DMS114 treated with DMSO at 0.1 percent for 48 hours (cell line): ENCODE results near the gene TMEM53.

Source experiments
- DNase-seq: peaks from one replicate; lab custom pipeline; 2025; ENCODE audit not compliant: unreplicated experiment; lab: John Stamatoyannopoulos, UW

TMEM53 gene

GRCh38 chr1:44648529-44649250, 25.6 kb downstream of the TMEM53 start:
- no peak for DNase-seq

DNA sequence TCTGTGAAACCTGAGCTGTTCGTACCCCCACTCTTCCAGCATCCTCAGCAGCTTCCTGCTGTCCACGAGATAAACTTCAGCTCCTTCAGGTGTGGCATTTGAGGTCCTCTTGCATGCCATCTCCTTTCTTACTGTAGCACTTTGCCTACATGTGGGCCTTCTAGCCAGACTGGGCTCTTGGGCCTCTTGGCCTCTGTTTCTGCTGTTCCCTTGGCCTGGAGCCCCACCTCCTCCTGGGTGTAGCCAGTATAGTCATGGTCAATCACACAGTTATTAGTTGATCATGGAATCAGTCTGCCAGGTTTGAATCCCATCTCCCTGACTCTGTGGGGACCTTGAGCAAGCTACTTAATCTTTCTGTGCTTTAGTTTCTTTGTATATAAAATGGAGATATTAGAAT, 26.4 kb downstream of the TMEM53 start:
- no peak for DNase-seq

- DNase-seq = no peak
Observed at GRCh38 chr1:44646261-44647110, 27.8 kb downstream of the TMEM53 start.

DNA sequence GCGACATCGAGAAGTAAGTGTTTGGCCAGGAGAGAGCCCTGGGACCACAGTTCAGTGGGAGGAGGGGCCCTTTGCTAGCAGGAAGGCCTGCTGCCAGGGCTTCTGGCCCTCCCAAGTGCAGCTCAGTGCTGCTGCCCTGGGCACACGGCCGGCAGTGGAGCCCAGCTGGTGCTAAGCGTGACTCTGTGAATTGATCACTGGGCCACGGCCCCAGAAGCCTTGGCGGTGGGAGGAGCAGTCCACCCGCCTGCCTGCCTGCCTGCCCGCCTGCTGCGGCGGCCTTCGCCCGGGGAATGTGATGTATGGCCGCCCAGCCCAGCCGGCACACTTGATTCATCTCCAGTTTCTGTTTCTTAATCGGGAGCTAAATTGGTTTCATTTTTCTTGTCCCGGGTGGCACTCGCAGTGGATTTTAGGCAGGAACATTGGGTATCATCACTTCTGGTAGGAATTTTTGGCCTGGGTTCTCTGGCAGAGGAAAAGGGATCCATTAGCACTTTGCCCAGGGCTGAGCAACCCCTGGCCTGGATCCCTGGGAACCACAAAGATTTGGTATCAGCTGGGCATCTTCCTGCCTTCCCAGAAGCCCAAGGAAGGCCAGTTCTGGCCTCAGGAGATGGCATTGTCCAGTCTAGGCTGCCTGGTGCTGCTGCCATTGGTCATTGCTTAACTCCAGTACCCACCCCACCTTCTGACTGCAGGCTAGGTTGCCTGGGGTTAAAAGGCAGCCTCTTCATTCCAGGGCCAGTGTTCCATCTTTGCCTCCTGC, 28.6 kb downstream of the TMEM53 start:
- DNase-seq = no peak

DNA sequence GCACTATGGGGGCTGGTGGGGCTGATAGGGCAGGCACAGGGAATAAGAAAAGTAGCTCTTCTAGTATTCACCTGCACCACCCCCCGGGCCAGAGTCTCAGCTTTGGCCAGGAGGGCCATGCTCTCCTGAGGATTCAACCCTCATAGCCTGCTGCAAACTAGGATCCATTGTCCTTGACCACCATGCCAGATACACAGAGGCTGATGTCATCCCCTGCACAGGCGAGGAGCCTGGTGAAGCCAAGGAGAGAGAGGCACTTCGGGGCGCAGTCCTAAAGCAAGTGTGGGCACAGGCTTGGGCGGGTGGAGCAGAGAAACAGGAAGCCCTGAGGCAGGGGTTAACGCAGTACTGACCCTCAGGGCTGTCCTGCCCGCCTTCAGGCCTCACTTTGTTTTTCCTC, 29.5 kb downstream of the TMEM53 start:
- no peak for DNase-seq

DNA sequence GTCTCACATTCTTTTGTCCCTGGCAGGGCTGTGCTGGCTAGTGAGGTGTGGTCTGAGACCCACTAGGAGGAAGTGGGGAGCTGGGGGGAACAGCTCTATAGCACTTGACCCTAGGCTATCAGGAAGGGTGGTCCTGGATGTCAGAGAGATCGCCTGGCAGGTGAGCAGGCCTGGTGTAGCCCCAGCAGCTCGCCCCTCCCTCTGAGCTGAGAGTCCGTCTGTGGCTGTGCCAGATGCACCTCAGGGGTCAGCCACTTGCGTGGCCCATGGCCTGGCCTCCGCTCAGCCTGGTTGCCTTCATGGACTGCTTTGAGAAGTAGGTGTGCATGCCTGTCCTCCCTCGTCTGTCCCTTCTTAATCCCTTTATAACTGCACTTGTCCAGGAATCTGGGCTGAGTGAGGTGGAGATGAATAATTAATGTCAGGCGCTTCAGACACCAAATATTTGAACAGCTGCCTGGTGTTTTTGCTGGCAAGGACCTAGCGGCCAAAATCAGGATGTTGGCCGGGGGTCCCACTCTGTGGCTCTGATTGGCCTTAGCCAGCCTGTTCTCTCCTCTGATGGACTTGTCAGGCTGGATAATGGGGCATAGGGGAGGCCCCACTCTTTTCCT, 30.5 kb downstream of the TMEM53 start:
- no peak for DNase-seq

DNA sequence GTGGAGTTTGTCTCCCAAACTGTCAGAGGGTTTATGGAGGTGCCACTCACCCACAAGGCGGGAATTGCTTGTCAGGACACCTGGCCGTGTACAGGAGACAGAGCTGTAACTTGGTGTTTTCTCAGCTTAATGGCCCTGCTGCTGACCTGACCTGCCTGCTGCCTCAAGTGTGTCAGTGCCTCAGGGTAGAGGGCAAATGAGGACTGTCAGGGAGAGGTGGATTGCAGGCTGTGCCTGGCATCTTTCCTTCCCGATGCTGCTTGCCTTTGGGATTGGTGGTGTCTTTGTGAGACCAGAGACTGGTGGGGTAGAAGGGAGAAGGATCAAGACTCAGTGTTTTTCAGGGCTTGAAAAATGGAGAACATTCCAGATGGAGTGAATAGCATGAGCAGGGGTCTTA, 31.4 kb downstream of the TMEM53 start:
- no peak for DNase-seq

DNA sequence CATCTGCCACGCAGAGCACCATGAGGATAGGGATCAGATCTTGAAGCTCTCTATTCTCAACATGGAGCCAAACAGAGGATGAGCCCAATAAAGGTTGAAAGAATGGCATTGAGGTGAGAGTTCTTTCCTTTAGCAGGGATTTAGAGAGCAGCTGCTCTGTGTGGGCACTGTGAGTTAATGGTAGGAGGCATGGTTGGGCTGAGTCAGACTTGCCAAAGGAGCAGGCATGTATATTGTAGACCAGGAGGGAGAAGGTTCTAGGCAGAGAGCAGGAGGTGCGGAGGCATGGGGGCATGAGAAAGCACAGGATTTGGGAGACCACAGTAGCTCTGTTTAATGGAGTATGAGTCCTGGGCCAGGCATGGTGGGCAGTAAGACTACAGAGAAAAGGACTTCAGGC, 32.0 kb downstream of the TMEM53 start:
- DNase-seq = no peak

GRCh38 chr1:44641126-44642102, 32.9 kb downstream of the TMEM53 start:
- DNase-seq = no peak

GRCh38 chr1:44640200-44640853, 34.0 kb downstream of the TMEM53 start:
- no peak for DNase-seq

DNA sequence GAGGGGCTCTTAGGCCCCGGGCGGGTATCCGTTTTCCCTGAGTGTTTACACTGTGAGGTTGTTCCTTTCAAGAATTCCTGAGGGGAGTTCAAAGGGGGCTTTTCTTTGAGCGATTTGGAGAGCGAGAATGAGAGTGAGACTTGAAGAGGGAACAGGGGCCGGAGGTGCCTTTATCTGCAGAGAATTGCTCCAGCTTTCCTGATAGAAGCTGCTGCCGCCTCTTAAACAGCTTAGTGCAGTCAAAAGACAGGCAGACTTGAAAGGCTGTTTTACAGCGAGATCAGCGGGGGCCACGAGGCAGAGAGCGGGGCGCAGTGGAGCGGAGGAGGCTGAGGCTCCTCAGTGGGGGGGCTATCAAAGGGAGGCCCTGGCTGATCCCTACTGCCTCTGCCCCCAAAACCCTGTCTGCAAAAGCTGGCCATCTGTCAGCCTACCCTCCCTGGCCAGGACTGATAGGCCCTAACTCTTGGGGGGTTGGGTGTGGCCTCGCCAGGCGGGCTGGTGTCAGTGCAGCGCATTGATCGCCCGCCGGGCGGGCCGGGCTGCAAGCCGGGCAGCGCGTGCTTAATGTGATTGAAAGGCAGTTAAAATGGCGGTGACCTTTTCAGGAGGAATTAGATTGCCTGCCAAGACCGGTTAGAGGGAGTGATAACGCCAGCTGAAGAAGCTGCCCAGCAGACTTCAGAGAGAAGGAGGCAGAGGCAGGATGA, 36.4 kb downstream of the TMEM53 start:
- DNase-seq = no peak

- no peak for DNase-seq
Observed at GRCh38 chr1:44636688-44637598, 37.3 kb downstream of the TMEM53 start.

DNA sequence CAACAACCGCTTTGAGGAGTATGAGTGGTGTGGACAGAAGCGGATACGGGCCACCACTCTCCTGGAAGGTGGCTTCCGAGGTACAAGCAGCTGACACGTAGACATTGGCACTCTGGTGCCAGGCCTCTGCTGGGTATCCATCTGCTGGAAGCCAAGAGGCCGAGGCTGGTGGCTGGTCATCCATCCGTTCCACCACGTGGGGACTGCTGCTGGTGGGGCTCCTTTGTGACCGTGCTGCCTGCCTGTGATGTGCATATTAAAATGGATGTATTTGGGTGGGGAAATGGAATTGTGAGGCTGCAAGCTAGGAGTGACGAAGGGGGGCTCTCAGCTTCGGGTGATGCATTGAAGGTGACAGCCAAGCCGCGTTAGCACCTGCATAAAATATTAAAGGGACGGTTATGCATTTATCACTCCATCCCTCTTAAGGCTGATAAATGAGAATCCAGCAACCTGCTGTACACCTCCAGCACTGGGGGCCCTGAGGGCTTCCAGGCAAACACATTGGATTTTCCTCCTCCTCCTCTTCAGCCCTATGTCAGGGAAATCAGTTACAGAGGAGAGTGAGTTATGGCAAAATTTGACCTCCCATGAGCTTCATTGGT, 38.1 kb downstream of the TMEM53 start:
- no peak for DNase-seq

- DNase-seq = no peak
Observed at GRCh38 chr1:44635439-44635838, 38.8 kb downstream of the TMEM53 start.

- DNase-seq = no peak
Observed at GRCh38 chr1:44634606-44635189, 39.6 kb downstream of the TMEM53 start.

DNA sequence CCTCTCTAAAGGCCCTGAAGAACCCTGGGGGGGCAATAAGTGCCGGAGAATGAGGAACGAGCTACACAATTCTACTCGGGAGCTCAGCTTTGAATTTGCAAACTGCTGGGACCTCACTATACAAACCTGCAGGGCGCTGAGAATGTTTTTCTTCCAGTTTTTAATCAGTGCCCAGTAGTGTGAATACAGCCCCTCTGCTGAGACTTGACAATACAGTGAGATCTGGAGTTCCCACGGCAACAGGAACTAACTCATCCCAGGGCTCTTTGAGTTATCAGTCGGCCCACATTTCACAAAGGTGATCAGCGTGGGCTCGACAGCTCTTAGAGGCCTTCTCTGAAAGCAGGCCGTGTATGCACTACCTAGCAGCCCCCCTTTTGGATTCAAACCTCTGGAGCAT, 41.7 kb downstream of the TMEM53 start:
- no peak for DNase-seq
